H1 (cell line): ENCODE results near the gene CORO1A. TPM values are rescaled to one million over a fixed set of nuclear protein-coding genes. Genes with fewer than 3 reads are reported as not detected.

Experiments
- CHD7 ChIP-seq: fragments of 300-600 bp; sonication (generic); IDR thresholded peaks from 2 replicates; pipeline ENCODE4 v1.7.1; 2012; ENCODE audit warnings: low read length, moderate library complexity, mild to moderate bottlenecking, inconsistent platforms; ENCODE audit not compliant: insufficient replicate concordance
- SAP30 ChIP-seq: fragments of 300-600 bp; sonication (generic); IDR thresholded peaks from 2 replicates; pipeline ENCODE4 v1.7.1; 2012; ENCODE audit warnings: low read length, moderate library complexity, mild to moderate bottlenecking, inconsistent platforms; ENCODE audit not compliant: insufficient read depth, insufficient replicate concordance
- SUZ12 ChIP-seq: fragments of 200-600 bp; sonication (generic); IDR thresholded peaks from 2 replicates; pipeline ENCODE4 v1.6.1; 2012; ENCODE audit warnings: mild to moderate bottlenecking, inconsistent platforms, low read length, moderate library complexity, mixed read lengths
- polyA plus RNA-seq, 7 experiments: library from polyadenylated mRNA; depleted of rRNA in 3 of 7; stranded (reverse) in 5 of 7; unstranded in 2 of 7; fragments of >200 nt in 5 of 7; fragments of 200-250 nt in 2 of 7; gene quantifications; 1 replicate in 5 of 7; 2 replicates in 1 of 7; 4 replicates in 1 of 7; pipeline versions ENCODE4 v1.2.1 to v1.2.3, GENCODE V29; 2011 to 2013; ENCODE audit warnings: missing spikeins in 2 of 7, mixed read lengths in 2 of 7
- total RNA-seq: library from RNA; stranded (reverse); fragmentation: NEBNext Ultra II Directional; extraction: Animal tissue kit (Norgen Biotek cat#: 25700); gene quantifications from 2 replicates; pipeline ENCODE4 v1.2.1, GENCODE V29; 2021

The CORO1A gene
- total and polyA plus RNA-seq, 2 of the 8 experiments (the other 6 are each of a cell fraction or from before 2014, with no cell fraction given): 10.9 to 11.7 TPM

GRCh38 chr16:30163538-30163937, 19.9 kb upstream of the CORO1A start (continued):
- no peak for TF ChIP-seq CHD7
- TF ChIP-seq SAP30: no peak
- no peak for TF ChIP-seq SUZ12
